NT2/D1 (cell line): ENCODE measurements around the gene PIK3CD.
"Not testable (repeated sequence)": the region's sequence is repeated elsewhere in the genome, so short reads cannot be mapped to it uniquely, and the experiment has no call there.

Source experiments
- DNase-seq: peaks from one replicate; pipeline ENCODE4 v3.0.0-alpha.2; 2011; ENCODE audit warnings: low read depth, low spot score
- H3K27me3 ChIP-seq: 2 replicates; pipeline ENCODE4 v1.6.0; 2011; ENCODE audit warnings: mild to moderate bottlenecking; ENCODE audit not compliant: insufficient read length, insufficient read depth
- H3K36me3 ChIP-seq: 2 replicates; pipeline ENCODE4 v1.6.1; 2011; ENCODE audit warnings: mild to moderate bottlenecking, low read length, mixed read lengths; ENCODE audit not compliant: insufficient read depth, insufficient read length
- H3K4me1 ChIP-seq: 2 replicates; pipeline ENCODE4 v1.5.1; 2011; ENCODE audit not compliant: insufficient read depth, insufficient read length
- H3K4me3 ChIP-seq: 2 replicates; pipeline ENCODE4 v1.5.1; 2011; ENCODE audit warnings: low read depth; ENCODE audit not compliant: insufficient read length
- H3K9ac ChIP-seq: 2 replicates; pipeline ENCODE4 v1.6.0; 2011; ENCODE audit warnings: low read depth; ENCODE audit not compliant: insufficient read length
- H3K9me3 ChIP-seq: 2 replicates; pipeline ENCODE4 v1.5.1; 2011; ENCODE audit warnings: mild to moderate bottlenecking, low read length; ENCODE audit not compliant: insufficient read depth
- SUZ12 ChIP-seq: IDR thresholded peaks from 2 replicates; pipeline ENCODE4 v1.6.1; 2011; ENCODE audit not compliant: insufficient read length, insufficient read depth; ENCODE audit errors: extremely low read depth
- YY1 ChIP-seq: IDR thresholded peaks from 2 replicates; pipeline ENCODE4 v1.6.1; 2011; ENCODE audit not compliant: insufficient read length, insufficient read depth
- ZNF274 ChIP-seq: IDR thresholded peaks from 2 replicates; pipeline ENCODE4 v1.6.1; 2011; ENCODE audit warnings: mild to moderate bottlenecking, low read depth, low read length

Gene PIK3CD

GRCh38 chr1:9670085-9670484 is 18.6 kb downstream of the PIK3CD start:
- Histone ChIP-seq H3K9me3 (no peaks in the 10 kb centered on the region), H3K36me3 (no peaks in the 10 kb centered on the region), H3K4me3 (no peak overlapping the region), H3K9ac (no peak overlapping the region), H3K4me1 (no peaks in the 10 kb centered on the region), H3K27me3 (no peaks in the 10 kb centered on the region)
- no peak for DNase-seq
- no peak for TF ChIP-seq YY1
- no peak for TF ChIP-seq ZNF274
- no peak for TF ChIP-seq SUZ12

- Histone ChIP-seq H3K27me3 (no peaks in the 10 kb centered on the region), H3K36me3 (no peaks in the 10 kb centered on the region), H3K9me3 (no peaks in the 10 kb centered on the region), H3K9ac (no peak overlapping the region), H3K4me1 (no peaks in the 10 kb centered on the region), H3K4me3 (no peak overlapping the region)
- DNase-seq = no peak
- TF ChIP-seq SUZ12 (no peak), ZNF274 (no peak), YY1 (no peak)
Observed at GRCh38 chr1:9671377-9672140, 20.0 kb downstream of the PIK3CD start.

GRCh38 chr1:9672444-9672843 is 20.9 kb downstream of the PIK3CD start:
- no peak for DNase-seq
- no peak for TF ChIP-seq YY1
- TF ChIP-seq ZNF274 = no peak
- TF ChIP-seq SUZ12 = no peak
- H3K4me3 ChIP-seq = no peak overlapping the region
- no peaks in the 10 kb centered on the region for H3K36me3 ChIP-seq
- H3K4me1 ChIP-seq = peaks cover 3% of the 10 kb centered on the region
- H3K27me3 ChIP-seq = no peaks in the 10 kb centered on the region
- no peaks in the 10 kb centered on the region for H3K9me3 ChIP-seq
- H3K9ac ChIP-seq = no peak overlapping the region

DNA sequence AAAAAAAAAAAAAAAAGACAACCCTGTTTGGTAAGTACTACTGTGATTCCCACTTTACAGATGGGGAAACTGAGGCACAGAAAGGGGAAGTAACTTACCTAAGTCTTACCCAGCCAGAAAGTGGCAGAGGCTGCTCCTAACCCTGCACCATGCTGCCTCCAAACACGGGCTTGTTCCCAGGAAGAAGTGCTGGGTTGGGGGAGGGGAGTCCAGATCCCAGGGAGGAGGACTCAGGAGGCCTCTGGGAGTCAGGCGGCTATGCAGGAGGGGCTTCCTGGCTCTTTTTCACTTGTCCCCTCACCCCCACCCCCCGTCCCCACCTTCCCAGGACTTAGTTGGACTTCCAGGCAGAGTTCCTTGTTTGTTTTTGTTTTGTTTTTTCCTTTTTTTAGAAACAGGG is 23.9 kb downstream of the PIK3CD start:
- H3K9ac ChIP-seq = no peak overlapping the region
- DNase-seq = no peak
- no peaks in the 10 kb centered on the region for H3K36me3 ChIP-seq
- peaks cover 3% of the 10 kb centered on the region for H3K4me1 ChIP-seq
- H3K27me3 ChIP-seq = no peaks in the 10 kb centered on the region
- H3K4me3 ChIP-seq = no peak overlapping the region
- TF ChIP-seq SUZ12 (no peak), YY1 (no peak), ZNF274 (no peak)
- H3K9me3 ChIP-seq = no peaks in the 10 kb centered on the region

DNA sequence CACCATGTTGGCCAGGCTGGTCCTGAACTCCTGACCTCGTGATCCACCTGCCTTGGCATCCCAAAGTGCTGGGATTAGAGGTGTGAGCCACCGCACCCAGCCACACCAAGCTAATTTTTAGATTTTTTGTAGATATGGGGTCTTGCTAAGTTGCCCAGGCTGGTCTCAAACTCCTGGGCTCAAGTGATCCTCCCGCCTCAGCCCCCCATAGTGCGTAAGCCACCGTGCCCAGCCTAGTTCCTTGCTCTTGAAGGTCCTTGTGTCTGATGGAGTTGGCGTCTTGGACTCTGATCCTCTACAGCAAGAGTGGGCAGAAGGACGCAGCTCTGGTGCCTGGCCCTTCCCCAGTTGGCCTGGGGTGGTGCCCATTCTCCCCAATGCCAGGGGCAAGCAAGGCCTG is 24.6 kb downstream of the PIK3CD start:
- not testable (repeated sequence) for H3K4me1 ChIP-seq, H3K27me3 ChIP-seq, H3K4me3 ChIP-seq, H3K9me3 ChIP-seq, DNase-seq, H3K36me3 ChIP-seq, H3K9ac ChIP-seq

DNA sequence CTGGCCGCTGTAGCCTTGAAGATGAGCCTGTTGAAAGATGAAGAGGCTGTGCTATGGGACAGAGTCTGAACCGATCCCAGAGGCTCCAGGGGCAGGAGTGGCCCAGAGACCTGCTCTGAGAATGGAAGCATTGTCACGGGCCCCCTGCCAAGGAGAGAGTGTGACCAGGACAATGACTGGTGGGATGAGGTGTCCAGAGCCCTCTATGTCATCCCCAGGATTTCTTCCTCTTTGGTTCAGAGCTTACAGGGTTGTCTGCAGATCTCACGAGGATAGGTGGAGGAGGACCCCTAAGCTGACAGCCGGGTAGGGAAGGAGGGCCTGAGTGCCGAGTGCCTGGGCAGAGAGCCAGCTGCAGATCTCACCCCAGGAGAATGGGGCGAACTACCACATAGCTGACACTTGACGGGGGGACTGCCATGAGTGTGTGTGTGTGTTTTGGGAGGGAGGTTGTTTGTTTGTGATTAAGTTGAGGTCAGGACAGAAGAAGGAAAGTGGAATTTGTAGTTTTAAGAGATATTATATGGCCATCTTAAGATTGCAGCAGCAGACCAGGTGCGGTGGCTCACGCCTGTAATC is 25.4 kb downstream of the PIK3CD start:
- DNase-seq = no peak
- no peak overlapping the region for H3K9ac ChIP-seq
- no peaks in the 10 kb centered on the region for H3K9me3 ChIP-seq
- no peak for TF ChIP-seq YY1
- TF ChIP-seq ZNF274 = no peak
- no peak for TF ChIP-seq SUZ12
- peaks cover 6% of the 10 kb centered on the region for H3K4me1 ChIP-seq
- no peaks in the 10 kb centered on the region for H3K36me3 ChIP-seq
- H3K4me3 ChIP-seq = no peak overlapping the region
- H3K27me3 ChIP-seq = no peaks in the 10 kb centered on the region

GRCh38 chr1:9680091-9680490 is 28.6 kb downstream of the PIK3CD start:
- H3K36me3 ChIP-seq = no peaks in the 10 kb centered on the region
- peaks cover 6% of the 10 kb centered on the region for H3K4me1 ChIP-seq
- no peaks in the 10 kb centered on the region for H3K9me3 ChIP-seq
- no peak overlapping the region for H3K9ac ChIP-seq
- TF ChIP-seq ZNF274 = no peak
- TF ChIP-seq SUZ12 = no peak
- TF ChIP-seq YY1 = no peak
- H3K27me3 ChIP-seq = no peaks in the 10 kb centered on the region
- no peak overlapping the region for H3K4me3 ChIP-seq
- no peak for DNase-seq
